Activated naive CD8-positive, alpha-beta T cell treated with anti-CD3 and anti-CD28 coated beads for 36 hours (primary cell): ENCODE results near the gene LAMA3. TPM values are rescaled to one million over a fixed set of nuclear protein-coding genes. Genes with fewer than 3 reads are reported as not detected.
A peak's percentile ranks its signal among the peaks of the same experiment; 100 is the strongest.

Experiments used
- DNase-seq: peaks from one replicate; pipeline ENCODE4 v3.0.0; 2021
- H3K27ac Mint-ChIP-seq: one replicate; pipeline ENCODE4 v1.8.0; 2022; ENCODE audit warnings: mild to moderate bottlenecking, moderate library complexity, mixed read lengths
- H3K27me3 Mint-ChIP-seq: one replicate; pipeline ENCODE4 v1.8.0; 2022; ENCODE audit warnings: mild to moderate bottlenecking, mixed read lengths
- H3K36me3 Mint-ChIP-seq: one replicate; pipeline ENCODE4 v1.8.0; 2021; ENCODE audit warnings: mild to moderate bottlenecking, mixed read lengths
- H3K4me1 Mint-ChIP-seq: one replicate; pipeline ENCODE4 v1.8.0; 2021; ENCODE audit warnings: mixed read lengths
- H3K4me3 Mint-ChIP-seq: one replicate; pipeline ENCODE4 v1.8.0; 2022; ENCODE audit warnings: mild to moderate bottlenecking, moderate library complexity, mixed read lengths
- H3K9me3 Mint-ChIP-seq: one replicate; pipeline ENCODE4 v1.8.0; 2022; ENCODE audit warnings: mixed read lengths
- total RNA-seq, 2 experiments: library from RNA; stranded (reverse); gene quantifications; one replicate each; pipeline ENCODE4 v1.2.3, GENCODE V29; 2021

Gene LAMA3
- total RNA-seq, 2 experiments from 2014 or later, result 0.31 to 0.42 TPM

- Mint-ChIP-seq H3K9me3 (peaks cover under 1% of the 10 kb centered on the region), H3K27me3 (no peaks in the 10 kb centered on the region), H3K27ac (no peak overlapping the region), H3K4me3 (no peak overlapping the region), H3K36me3 (peaks cover under 1% of the 10 kb centered on the region), H3K4me1 (peaks cover 22% of the 10 kb centered on the region)
- no peak for DNase-seq
Observed at GRCh38 chr18:23857756-23858155, 168.5 kb downstream of the LAMA3 start.

- Mint-ChIP-seq H3K27ac (no peak overlapping the region), H3K36me3 (peaks cover 4% of the 10 kb centered on the region), H3K27me3 (no peaks in the 10 kb centered on the region), H3K4me1 (peaks cover 31% of the 10 kb centered on the region), H3K4me3 (no peak overlapping the region), H3K9me3 (peaks cover 4% of the 10 kb centered on the region)
- DNase-seq, result no peak
Observed at GRCh38 chr18:23859466-23860336, 170.4 kb downstream of the LAMA3 start.

- peak overlapping the region; percentile 76 for H3K27ac Mint-ChIP-seq
- H3K9me3 Mint-ChIP-seq, result peaks cover 4% of the 10 kb centered on the region
- peaks cover 8% of the 10 kb centered on the region for H3K36me3 Mint-ChIP-seq
- DNase-seq, result no peak
- H3K4me1 Mint-ChIP-seq, result peaks cover 48% of the 10 kb centered on the region
- H3K4me3 Mint-ChIP-seq, result no peak overlapping the region
- no peaks in the 10 kb centered on the region for H3K27me3 Mint-ChIP-seq
Observed at GRCh38 chr18:23861326-23861725, 172.1 kb downstream of the LAMA3 start.

GRCh38 chr18:23861805-23862470 lies 172.7 kb downstream of the LAMA3 start:
- Mint-ChIP-seq H3K36me3 (peaks cover 8% of the 10 kb centered on the region), H3K4me1 (peaks cover 52% of the 10 kb centered on the region), H3K4me3 (no peak overlapping the region), H3K9me3 (peaks cover 4% of the 10 kb centered on the region), H3K27ac (peak overlapping the region; percentile 76), H3K27me3 (no peaks in the 10 kb centered on the region)
- no peak for DNase-seq

GRCh38 chr18:23864624-23865023 lies 175.4 kb downstream of the LAMA3 start:
- peaks cover 8% of the 10 kb centered on the region for H3K36me3 Mint-ChIP-seq
- peaks cover 61% of the 10 kb centered on the region for H3K4me1 Mint-ChIP-seq
- no peaks in the 10 kb centered on the region for H3K27me3 Mint-ChIP-seq
- H3K27ac Mint-ChIP-seq, result peak overlapping the region; percentile 80
- H3K9me3 Mint-ChIP-seq, result peaks cover 4% of the 10 kb centered on the region
- no peak for DNase-seq
- H3K4me3 Mint-ChIP-seq, result no peak overlapping the region

GRCh38 chr18:23867006-23867405 lies 177.8 kb downstream of the LAMA3 start:
- peaks cover 60% of the 10 kb centered on the region for H3K4me1 Mint-ChIP-seq
- H3K27ac Mint-ChIP-seq, result no peak overlapping the region
- peaks cover 8% of the 10 kb centered on the region for H3K36me3 Mint-ChIP-seq
- H3K27me3 Mint-ChIP-seq, result no peaks in the 10 kb centered on the region
- peaks cover 4% of the 10 kb centered on the region for H3K9me3 Mint-ChIP-seq
- no peak for DNase-seq
- no peak overlapping the region for H3K4me3 Mint-ChIP-seq

- DNase-seq, result no peak
- H3K4me3 Mint-ChIP-seq, result no peak overlapping the region
- no peak overlapping the region for H3K27ac Mint-ChIP-seq
- peaks cover 8% of the 10 kb centered on the region for H3K36me3 Mint-ChIP-seq
- H3K27me3 Mint-ChIP-seq, result no peaks in the 10 kb centered on the region
- H3K9me3 Mint-ChIP-seq, result peaks cover 4% of the 10 kb centered on the region
- peaks cover 62% of the 10 kb centered on the region for H3K4me1 Mint-ChIP-seq
Observed at GRCh38 chr18:23868136-23868785, 179.0 kb downstream of the LAMA3 start.

GRCh38 chr18:23870676-23871380 lies 181.6 kb downstream of the LAMA3 start:
- no peaks in the 10 kb centered on the region for H3K27me3 Mint-ChIP-seq
- H3K36me3 Mint-ChIP-seq, result no peaks in the 10 kb centered on the region
- H3K4me3 Mint-ChIP-seq, result peak overlapping the region; percentile 59
- peak overlapping the region; percentile 85 for H3K27ac Mint-ChIP-seq
- DNase-seq, result no peak
- peaks cover 51% of the 10 kb centered on the region for H3K4me1 Mint-ChIP-seq
- no peaks in the 10 kb centered on the region for H3K9me3 Mint-ChIP-seq

- Mint-ChIP-seq H3K36me3 (no peaks in the 10 kb centered on the region), H3K4me3 (peak overlapping the region; percentile 59), H3K27ac (peak overlapping the region; percentile 85), H3K27me3 (no peaks in the 10 kb centered on the region), H3K4me1 (peaks cover 45% of the 10 kb centered on the region), H3K9me3 (no peaks in the 10 kb centered on the region)
- DNase-seq, result peak; percentile 55
Observed at GRCh38 chr18:23871410-23871809, 182.2 kb downstream of the LAMA3 start.

- H3K4me1 Mint-ChIP-seq, result peaks cover 35% of the 10 kb centered on the region
- no peaks in the 10 kb centered on the region for H3K36me3 Mint-ChIP-seq
- H3K27me3 Mint-ChIP-seq, result no peaks in the 10 kb centered on the region
- peak; percentile 16 for DNase-seq
- H3K9me3 Mint-ChIP-seq, result no peaks in the 10 kb centered on the region
- no peak overlapping the region for H3K4me3 Mint-ChIP-seq
- peak overlapping the region; percentile 9 for H3K27ac Mint-ChIP-seq
Observed at GRCh38 chr18:23872701-23873550, 183.7 kb downstream of the LAMA3 start.

- H3K9me3 Mint-ChIP-seq, result no peaks in the 10 kb centered on the region
- H3K4me3 Mint-ChIP-seq, result no peak overlapping the region
- no peak overlapping the region for H3K27ac Mint-ChIP-seq
- no peak for DNase-seq
- peaks cover 26% of the 10 kb centered on the region for H3K4me1 Mint-ChIP-seq
- no peaks in the 10 kb centered on the region for H3K27me3 Mint-ChIP-seq
- no peaks in the 10 kb centered on the region for H3K36me3 Mint-ChIP-seq
Observed at GRCh38 chr18:23875966-23876895, 187.0 kb downstream of the LAMA3 start.

GRCh38 chr18:23876921-23877320 lies 187.7 kb downstream of the LAMA3 start:
- no peak for DNase-seq
- peaks cover 21% of the 10 kb centered on the region for H3K4me1 Mint-ChIP-seq
- no peaks in the 10 kb centered on the region for H3K27me3 Mint-ChIP-seq
- H3K27ac Mint-ChIP-seq, result no peak overlapping the region
- no peaks in the 10 kb centered on the region for H3K9me3 Mint-ChIP-seq
- H3K4me3 Mint-ChIP-seq, result no peak overlapping the region
- H3K36me3 Mint-ChIP-seq, result no peaks in the 10 kb centered on the region

GRCh38 chr18:23877371-23877770 lies 188.1 kb downstream of the LAMA3 start:
- Mint-ChIP-seq H3K4me1 (peaks cover 17% of the 10 kb centered on the region), H3K27me3 (no peaks in the 10 kb centered on the region), H3K9me3 (no peaks in the 10 kb centered on the region), H3K4me3 (no peak overlapping the region), H3K27ac (no peak overlapping the region), H3K36me3 (no peaks in the 10 kb centered on the region)
- DNase-seq, result no peak
